Measurements from ENCODE around the gene HECW1. TPM values are rescaled to one million over a fixed set of nuclear protein-coding genes. Genes with fewer than 3 reads are reported as not detected.

The HECW1 gene
- total RNA-seq, 4 donors from 2014 or later, result 0.83 to 3.9 (median 2.7) TPM; not detected in 1

DNA sequence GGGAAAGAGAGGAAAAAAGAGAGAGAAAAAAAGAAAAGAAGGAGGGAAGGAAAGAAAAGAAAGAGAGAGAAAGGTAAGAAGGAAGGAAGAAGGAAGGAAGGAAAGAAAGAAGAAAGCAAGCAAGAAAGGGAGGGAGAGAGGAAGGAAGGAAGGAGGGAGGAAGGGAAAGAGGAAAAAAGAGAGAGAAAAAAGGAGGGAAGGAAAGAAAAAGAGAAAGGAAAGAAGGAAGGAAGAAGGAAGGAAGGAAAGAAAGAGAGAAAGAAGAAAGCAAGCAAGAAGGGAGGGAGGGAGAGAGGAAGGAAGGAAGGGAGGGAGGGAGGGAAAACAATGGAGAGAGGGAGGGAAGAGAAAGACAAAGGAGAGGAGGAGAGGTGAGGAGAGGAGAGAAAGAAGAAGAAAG lies 135.3 kb downstream of the HECW1 start:
- DNase-seq, result no peak
- no peaks in the 10 kb centered on the region for H3K36me3 ChIP-seq
- H3K4me3 ChIP-seq, result no peak overlapping the region
- no peak overlapping the region for H3K27ac ChIP-seq
- no peaks in the 10 kb centered on the region for H3K9me3 ChIP-seq
- no peaks in the 10 kb centered on the region for H3K27me3 ChIP-seq
- H3K4me1 ChIP-seq, result peaks cover 0 to 4% (median 0%) of the 10 kb centered on the region in 4 donors
- TF ChIP-seq POLR2A (IDR thresholded peaks at IDR 0.05), result no peak

DNA sequence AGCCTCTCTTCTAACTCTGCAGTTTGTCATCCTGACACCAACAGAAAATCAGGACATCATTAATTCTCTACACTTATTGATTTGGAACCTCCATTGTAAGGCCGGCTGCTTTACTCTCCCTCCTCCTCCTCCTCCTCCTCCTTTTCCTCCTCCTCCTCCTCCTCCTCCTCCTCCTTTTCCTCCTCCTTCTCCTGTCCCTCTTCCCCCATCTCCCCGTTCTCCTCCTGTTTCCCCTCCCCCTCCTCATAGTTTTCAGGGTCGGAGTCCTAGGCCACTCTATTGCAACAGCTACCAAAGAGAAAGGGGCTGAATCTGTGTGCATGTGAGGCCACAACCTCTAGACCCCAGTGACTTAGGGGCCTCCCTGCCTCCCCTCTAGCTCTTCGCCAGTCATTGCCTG lies 136.1 kb downstream of the HECW1 start:
- H3K4me3 ChIP-seq, result peak overlapping the region in 2 of 4 donors; percentile 15 to 33
- no peak for DNase-seq
- no peaks in the 10 kb centered on the region for H3K36me3 ChIP-seq
- peak overlapping the region in 2 of 4 donors; percentile 31 to 50 for H3K27ac ChIP-seq
- H3K9me3 ChIP-seq, result no peaks in the 10 kb centered on the region
- TF ChIP-seq, protein P1, sequence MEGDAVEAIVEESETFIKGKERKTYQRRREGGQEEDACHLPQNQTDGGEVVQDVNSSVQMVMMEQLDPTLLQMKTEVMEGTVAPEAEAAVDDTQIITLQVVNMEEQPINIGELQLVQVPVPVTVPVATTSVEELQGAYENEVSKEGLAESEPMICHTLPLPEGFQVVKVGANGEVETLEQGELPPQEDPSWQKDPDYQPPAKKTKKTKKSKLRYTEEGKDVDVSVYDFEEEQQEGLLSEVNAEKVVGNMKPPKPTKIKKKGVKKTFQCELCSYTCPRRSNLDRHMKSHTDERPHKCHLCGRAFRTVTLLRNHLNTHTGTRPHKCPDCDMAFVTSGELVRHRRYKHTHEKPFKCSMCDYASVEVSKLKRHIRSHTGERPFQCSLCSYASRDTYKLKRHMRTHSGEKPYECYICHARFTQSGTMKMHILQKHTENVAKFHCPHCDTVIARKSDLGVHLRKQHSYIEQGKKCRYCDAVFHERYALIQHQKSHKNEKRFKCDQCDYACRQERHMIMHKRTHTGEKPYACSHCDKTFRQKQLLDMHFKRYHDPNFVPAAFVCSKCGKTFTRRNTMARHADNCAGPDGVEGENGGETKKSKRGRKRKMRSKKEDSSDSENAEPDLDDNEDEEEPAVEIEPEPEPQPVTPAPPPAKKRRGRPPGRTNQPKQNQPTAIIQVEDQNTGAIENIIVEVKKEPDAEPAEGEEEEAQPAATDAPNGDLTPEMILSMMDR (IDR thresholded peaks at IDR 0.05), result no peak
- no peak for TF ChIP-seq POLR2A (IDR thresholded peaks at IDR 0.05)
- H3K4me1 ChIP-seq, result peaks cover 0 to 4% (median 0%) of the 10 kb centered on the region in 4 donors
- H3K27me3 ChIP-seq, result no peaks in the 10 kb centered on the region

DNA sequence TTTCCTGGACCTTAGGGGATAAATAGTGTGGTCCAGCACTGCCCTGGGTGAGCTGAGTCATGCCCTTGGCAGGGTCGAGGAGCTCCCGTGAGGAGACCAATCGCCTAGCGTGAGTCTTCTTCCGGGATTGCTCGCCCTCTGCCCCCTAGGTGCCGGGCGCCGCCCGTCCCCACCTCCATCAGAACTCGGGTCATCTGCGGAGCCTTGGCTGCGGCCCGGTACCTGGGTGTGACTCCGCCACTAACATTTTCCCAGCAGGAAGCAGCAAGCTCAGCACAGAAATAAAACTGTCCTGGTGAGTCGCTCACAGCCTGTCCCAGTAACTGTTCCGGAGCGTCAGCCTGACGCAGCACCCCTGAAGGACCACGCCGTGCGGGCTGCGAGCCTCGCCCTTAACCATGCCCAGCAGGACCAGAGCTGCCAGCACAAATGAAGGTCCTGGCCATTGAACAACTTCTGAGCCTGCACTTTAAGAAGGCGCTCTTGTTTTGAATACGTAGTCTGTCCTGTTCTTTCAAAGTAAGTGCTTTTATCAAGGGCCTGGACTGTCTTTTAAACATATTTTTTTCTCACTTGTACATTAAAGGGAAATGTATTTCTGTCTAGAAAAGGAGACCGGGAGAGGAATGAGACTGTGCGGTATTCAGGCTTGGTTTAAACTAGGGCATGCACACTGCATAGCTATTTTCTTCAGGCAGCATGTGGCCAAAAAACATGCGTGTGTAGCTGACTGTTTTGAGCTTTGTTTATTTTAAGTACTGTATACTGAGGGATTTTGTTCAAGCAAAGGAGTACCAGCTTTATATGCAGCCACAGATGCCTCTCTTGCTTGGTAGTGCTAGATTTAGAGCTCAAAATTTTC lies 136.7 kb downstream of the HECW1 start:
- H3K27me3 ChIP-seq, result no peaks in the 10 kb centered on the region
- peak overlapping the region in 2 of 4 donors; percentile 31 to 50 for H3K27ac ChIP-seq
- H3K4me3 ChIP-seq, result peak overlapping the region in 2 of 4 donors; percentile 15 to 33
- no peaks in the 10 kb centered on the region for H3K36me3 ChIP-seq
- peaks cover 0 to 4% (median 0%) of the 10 kb centered on the region in 4 donors for H3K4me1 ChIP-seq
- TF ChIP-seq, protein P1 (IDR thresholded peaks at IDR 0.05), result no peak
- TF ChIP-seq POLR2A (IDR thresholded peaks at IDR 0.05), result peak in 1 of 2 donors; percentile 28
- peak in 2 of 3 donors; percentile 77 to 85 for DNase-seq
- no peaks in the 10 kb centered on the region for H3K9me3 ChIP-seq

DNA sequence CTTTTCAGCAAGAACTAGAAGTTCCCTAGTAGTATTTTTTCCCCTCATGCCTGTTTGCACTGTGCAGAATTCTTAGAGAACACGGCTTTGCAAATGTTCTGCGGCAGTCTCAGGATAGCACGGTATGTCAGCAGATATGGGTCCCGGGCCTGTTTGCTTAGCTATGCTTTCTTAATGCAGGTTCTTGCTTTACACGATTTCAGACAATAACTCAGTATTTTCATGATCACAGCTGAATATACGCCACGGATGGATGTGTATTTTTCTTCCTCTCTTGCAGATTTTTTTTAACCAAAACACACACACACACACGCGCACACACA lies 137.3 kb downstream of the HECW1 start:
- no peaks in the 10 kb centered on the region for H3K36me3 ChIP-seq
- peaks cover 0 to 4% (median 0%) of the 10 kb centered on the region in 4 donors for H3K4me1 ChIP-seq
- DNase-seq, result no peak
- H3K4me3 ChIP-seq, result peak overlapping the region in 2 of 4 donors; percentile 15 to 33
- no peaks in the 10 kb centered on the region for H3K9me3 ChIP-seq
- H3K27ac ChIP-seq, result peak overlapping the region in 1 of 4 donors; percentile 31
- no peaks in the 10 kb centered on the region for H3K27me3 ChIP-seq
- no peak for TF ChIP-seq POLR2A (IDR thresholded peaks at IDR 0.05)
- TF ChIP-seq, protein P1 (IDR thresholded peaks at IDR 0.05), result no peak

DNA sequence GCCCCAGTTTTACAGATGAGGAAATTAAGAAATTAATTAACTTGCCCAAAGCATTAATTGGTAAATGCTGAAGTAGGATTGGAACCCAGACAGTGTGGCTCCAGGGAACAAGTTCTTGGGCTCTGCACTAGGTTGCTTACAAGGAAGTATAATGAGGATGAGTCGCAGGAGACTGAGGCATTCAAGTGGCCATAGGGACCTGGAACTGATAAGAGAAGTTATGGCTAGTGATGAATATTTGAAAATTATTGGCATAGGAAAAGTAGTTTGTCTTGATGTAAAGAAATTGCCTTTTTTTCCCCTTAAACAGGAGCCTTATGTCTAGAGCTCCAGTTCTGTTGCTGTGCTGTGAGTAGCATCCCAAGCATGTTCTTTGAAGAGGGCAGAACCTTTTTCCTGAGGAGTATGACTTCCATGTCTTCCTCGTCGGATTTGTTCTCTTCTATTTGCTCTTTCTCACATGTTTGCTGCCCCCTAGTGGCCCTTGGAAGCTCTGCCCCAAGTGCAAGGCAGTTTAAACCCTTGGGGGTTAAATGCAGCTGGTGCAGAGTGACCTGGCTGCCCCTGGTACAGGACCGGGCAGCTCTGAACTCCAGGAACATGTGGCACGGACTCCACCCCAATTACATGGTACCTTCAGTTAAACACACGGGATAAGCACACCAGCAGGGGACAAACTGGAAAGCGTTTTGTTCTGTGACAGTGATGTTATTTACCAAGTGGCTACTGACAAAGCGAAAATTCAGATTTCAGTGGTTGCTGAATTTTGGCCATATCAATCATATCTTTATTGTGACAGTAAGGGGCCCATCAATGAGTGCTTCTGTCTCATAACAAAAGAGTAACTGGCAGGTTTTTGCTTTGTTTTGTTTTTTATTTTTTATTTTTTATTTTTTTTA lies 148.8 kb downstream of the HECW1 start:
- H3K4me3 ChIP-seq, result no peak overlapping the region
- H3K9me3 ChIP-seq, result no peaks in the 10 kb centered on the region
- DNase-seq, result peak; percentile 50 to 88 (median 59)
- no peak overlapping the region for H3K27ac ChIP-seq
- TF ChIP-seq, protein P1 (IDR thresholded peaks at IDR 0.05), result peak; percentile 62 to 86 (median 78)
- no peak for TF ChIP-seq POLR2A (IDR thresholded peaks at IDR 0.05)
- H3K27me3 ChIP-seq, result no peaks in the 10 kb centered on the region
- peaks cover 0 to 5% (median 0%) of the 10 kb centered on the region in 4 donors for H3K4me1 ChIP-seq
- H3K36me3 ChIP-seq, result no peaks in the 10 kb centered on the region
